GM12873 (cell line): ENCODE data around the gene YJU2.

ENCODE experiments used
- CTCF ChIP-seq: IDR thresholded peaks from 2 replicates; pipeline ENCODE4 v1.5.1; 2012; ENCODE audit warnings: low read depth, mild to moderate bottlenecking, moderate library complexity, low read length, control low read depth; ENCODE audit not compliant: insufficient read depth; ENCODE audit errors: missing control alignments

Gene YJU2

GRCh38 chr19:4268816-4269430, 22.0 kb downstream of the YJU2 start:
- TF ChIP-seq CTCF = no peak

DNA sequence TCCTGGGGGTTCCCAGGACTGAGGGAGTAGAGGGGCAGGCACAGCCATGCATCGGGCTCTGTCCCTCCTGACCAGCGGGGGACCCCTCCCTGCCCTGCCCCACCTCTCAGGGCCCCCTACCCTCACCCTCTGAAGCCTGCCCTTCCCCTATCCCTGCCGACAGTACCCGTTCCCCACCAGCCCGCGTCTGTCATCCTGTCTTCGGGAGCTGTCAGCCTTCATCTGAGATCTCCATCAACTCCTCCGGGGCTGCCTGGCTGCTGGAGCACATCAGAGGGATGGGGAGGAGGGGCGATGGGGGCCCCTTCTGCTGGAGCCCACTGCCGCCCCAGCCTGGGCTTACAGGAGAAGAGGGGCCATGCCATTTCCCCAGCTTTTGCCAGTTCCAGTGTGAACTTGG, 26.0 kb downstream of the YJU2 start:
- no peak for TF ChIP-seq CTCF

- no peak for TF ChIP-seq CTCF
Measured at GRCh38 chr19:4277191-4277696, 30.4 kb downstream of the YJU2 start.

- TF ChIP-seq CTCF = no peak
Measured at GRCh38 chr19:4278010-4278409, 31.1 kb downstream of the YJU2 start.

DNA sequence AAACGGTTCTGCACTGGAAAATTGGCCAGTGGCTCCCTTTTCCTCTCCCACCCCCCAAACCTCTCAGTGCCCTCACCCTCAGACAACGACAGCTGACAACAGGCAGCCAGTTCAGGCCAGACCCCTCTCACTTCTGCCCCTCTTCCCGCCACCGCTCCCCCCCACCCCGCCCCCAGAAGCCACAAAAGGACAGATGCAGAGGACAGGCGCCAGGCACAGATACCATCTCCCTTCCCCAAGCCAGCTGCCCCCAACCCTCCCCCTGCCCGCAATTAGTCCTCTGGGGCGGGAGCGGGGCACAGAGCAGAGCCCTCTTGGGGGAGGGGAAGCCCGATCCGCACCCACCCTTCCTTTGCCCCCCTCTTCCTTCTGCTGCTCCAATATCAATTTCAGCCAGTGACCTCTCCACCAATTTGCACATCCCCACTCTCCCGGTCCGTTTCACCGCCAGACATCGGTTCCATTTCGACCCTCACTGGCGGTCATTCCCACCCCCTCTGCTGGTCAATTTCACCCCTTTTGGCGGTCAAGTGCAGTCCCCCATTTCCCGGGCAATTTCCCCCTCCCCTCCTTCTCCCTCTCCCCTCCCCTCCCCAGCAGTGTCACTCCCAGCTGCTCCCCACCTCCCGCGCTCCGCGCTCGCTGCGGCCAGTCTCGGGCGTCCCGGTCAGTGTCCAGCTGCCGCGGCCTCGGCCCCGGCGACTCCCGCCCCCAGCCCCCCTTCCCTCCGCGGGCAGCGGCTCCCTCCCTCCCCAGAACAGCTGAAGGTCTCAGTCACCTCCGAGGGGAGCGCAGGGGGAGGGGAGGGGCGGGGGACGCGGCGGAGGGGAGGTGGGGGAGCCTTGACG, 31.8 kb downstream of the YJU2 start, which contains the start of gene SHD:
Gene SHD (plus strand): TSS at position 848 of the 848 bp plus-strand sequence. CDS start 798 bp downstream, outside the sequence.
- no peak for TF ChIP-seq CTCF

DNA sequence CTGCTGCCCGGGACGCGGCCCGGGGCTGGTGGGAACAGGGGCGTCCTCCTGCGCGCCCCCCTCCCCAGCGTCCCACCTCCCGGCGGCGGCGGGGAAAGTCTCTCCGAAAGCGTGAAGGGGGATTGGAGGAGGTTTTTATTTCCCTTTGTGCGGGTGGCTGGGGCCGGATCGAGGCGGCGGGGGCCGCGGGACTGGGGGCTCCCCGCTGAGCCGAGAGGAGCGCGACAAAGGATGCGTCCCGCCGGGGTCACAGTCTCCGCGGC, 32.3 kb downstream of the YJU2 start:
- no peak for TF ChIP-seq CTCF

- no peak for TF ChIP-seq CTCF
Measured at GRCh38 chr19:4279530-4280422, 32.9 kb downstream of the YJU2 start.
